Measurements from ENCODE around the gene TSPAN15. TPM values are rescaled to one million over a fixed set of nuclear protein-coding genes. Genes with fewer than 3 reads are reported as not detected.

The TSPAN15 gene
- total and polyA plus RNA-seq, 2 of the 4 experiments (the other 2 are of a cell fraction), result 0.48 TPM; not detected in 1

- Histone ChIP-seq H3K18ac (ENCODE audit: low read depth, low read length) (no peak overlapping the region), H2BK5ac (ENCODE audit: low read depth, low read length, poor library complexity, severe bottlenecking) (no peak overlapping the region), H2BK15ac (ENCODE audit: low read depth, low read length) (no peak overlapping the region), H3K4me2 (ENCODE audit: low read depth, low read length) (no peak overlapping the region), H3K36me3 (ENCODE audit: control insufficient read depth, insufficient read depth, low read length) (no peaks in the 10 kb centered on the region), H3K9ac (ENCODE audit: low read depth, low read length) (no peak overlapping the region), H3K4me3 (ENCODE audit: insufficient read depth, low read depth, low read length) (no peak overlapping the region), H3K79me1 (ENCODE audit: low read depth in 1 of 2, low read length in 2 of 2) (no peaks in the 10 kb centered on the region), H4K91ac (ENCODE audit: insufficient read depth, low read depth, low read length) (no peak overlapping the region), H4K8ac (ENCODE audit: low read depth in 2 of 2, low read length in 2 of 2) (no peak overlapping the region), H3K4ac (ENCODE audit: low read depth, low read length) (no peak overlapping the region), H3K27me3 (ENCODE audit: control insufficient read depth, insufficient read depth, low read length) (peaks cover 17% of the 10 kb centered on the region), H2AK5ac (ENCODE audit: low read depth, low read length) (no peak overlapping the region), H4K20me1 (ENCODE audit: insufficient read depth, low read length) (no peaks in the 10 kb centered on the region), H2AK9ac (replicated peaks; ENCODE audit: low read depth, low read length, poor library complexity) (no peak overlapping the region), H3K9me3 (ENCODE audit: control insufficient read depth, insufficient read depth, low read length) (no peaks in the 10 kb centered on the region), H3K9me1 (ENCODE audit: insufficient read depth, low read length) (no peaks in the 10 kb centered on the region), H3K56ac (ENCODE audit: extremely low read depth, insufficient read depth, low read length) (no peak overlapping the region), H4K5ac (ENCODE audit: low read depth, low read length) (no peak overlapping the region), H2AFZ (replicated peaks; ENCODE audit: low read length, poor library complexity) (no peak overlapping the region), H2BK20ac (ENCODE audit: low read depth, low read length) (no peak overlapping the region), H3K14ac (replicated peaks; ENCODE audit: low read depth, low read length) (no peak overlapping the region), H3K27ac (ENCODE audit: insufficient read depth, low read length) (no peak overlapping the region), H2BK120ac (ENCODE audit: low read depth, low read length) (no peak overlapping the region), H3K4me1 (ENCODE audit: control insufficient read depth, insufficient read depth, low read length) (no peaks in the 10 kb centered on the region), H3K23ac (ENCODE audit: low read depth, low read length) (no peak overlapping the region)
- dilution Hi-C loops (cut with HindIII; ENCODE audit: low sequenced_read_pairs, unreplicated experiment), result no loop called here
- intact Hi-C loops (cut with micrococcal nuclease), result no loop called here
- 90% methylated on average over 2 of the region's 6 CpGs; no CpG with 5 or more reads in 1 of the 2 experiments for WGBS, 2 experiments (ENCODE audit: extremely low coverage in 2 of 2, insufficient read length in 1 of 2)
- ATAC-seq (ENCODE audit: low read depth) (no peak), DNase-seq (no peak)
- in situ Hi-C loops (cut with MboI; ENCODE audit: low sequenced_read_pairs), result no loop called here
- no TSS peak for BruUV-seq (replicated peaks)
- no peak for TF ChIP-seq MXI1 (IDR thresholded peaks at IDR 0.05; ENCODE audit: borderline replicate concordance, low read depth, low read length)
- TF ChIP-seq CHD1 (IDR thresholded peaks at IDR 0.05; ENCODE audit: low read depth, low read length), result no peak
- no peak for TF ChIP-seq MAFK (IDR thresholded peaks at IDR 0.05; ENCODE audit: low read depth, low read length)
- TF ChIP-seq RFX5 (IDR thresholded peaks at IDR 0.05; ENCODE audit: low read depth, low read length), result no peak
- no peak for TF ChIP-seq ELK1 (IDR thresholded peaks at IDR 0.05; ENCODE audit: borderline replicate concordance, low read depth, low read length)
- TF ChIP-seq NFE2L2 (IDR thresholded peaks at IDR 0.05; ENCODE audit: low read depth, low read length), result no peak
- TF ChIP-seq, protein P1, sequence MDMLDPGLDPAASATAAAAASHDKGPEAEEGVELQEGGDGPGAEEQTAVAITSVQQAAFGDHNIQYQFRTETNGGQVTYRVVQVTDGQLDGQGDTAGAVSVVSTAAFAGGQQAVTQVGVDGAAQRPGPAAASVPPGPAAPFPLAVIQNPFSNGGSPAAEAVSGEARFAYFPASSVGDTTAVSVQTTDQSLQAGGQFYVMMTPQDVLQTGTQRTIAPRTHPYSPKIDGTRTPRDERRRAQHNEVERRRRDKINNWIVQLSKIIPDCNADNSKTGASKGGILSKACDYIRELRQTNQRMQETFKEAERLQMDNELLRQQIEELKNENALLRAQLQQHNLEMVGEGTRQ (IDR thresholded peaks at IDR 0.05; ENCODE audit: low read depth, low read length), result no peak
- TF ChIP-seq POLR2A (IDR thresholded peaks at IDR 0.05; ENCODE audit: low read depth, low read length), result no peak
- TF ChIP-seq MAZ (IDR thresholded peaks at IDR 0.05; ENCODE audit: borderline replicate concordance, low read depth, low read length), result no peak
- no peak for TF ChIP-seq RAD21 (IDR thresholded peaks at IDR 0.05; ENCODE audit: low read length)
- TF ChIP-seq BHLHE40 (IDR thresholded peaks at IDR 0.05; ENCODE audit: low read depth, low read length), result no peak
- no peak for TF ChIP-seq CTCF (conservative IDR thresholded peaks at IDR 0.05; ENCODE audit: low read depth, low read length)
- TF ChIP-seq CEBPB (IDR thresholded peaks at IDR 0.05; ENCODE audit: low read depth, low read length), result no peak
- no peak for TF ChIP-seq FOS (IDR thresholded peaks at IDR 0.05; ENCODE audit: low read depth, low read length)
- TF ChIP-seq SMC3 (IDR thresholded peaks at IDR 0.05; ENCODE audit: low read depth, low read length), result no peak
- no peak for TF ChIP-seq RCOR1 (IDR thresholded peaks at IDR 0.05; ENCODE audit: insufficient replicate concordance, low read length)
- ChIA-PET CTCF (no interaction called here), POLR2A (ENCODE audit: unreplicated experiment) (no interaction called here)
These were observed 12.6 kb downstream of the TSPAN15 start for GRCh38 chr10:69463886-69464285.
